Right lobe of liver (tissue), 6 donors: ENCODE measurements around the gene SNRNP40. TPM values are rescaled to one million over a fixed set of nuclear protein-coding genes. Genes with fewer than 3 reads are reported as not detected.

Experiments used
- ATAC-seq, 4 donors: fragments of 200-7000 bp; cut with Tn5 transposase; one replicate each; pipeline ENCODE4 v1.9.1; 2020; ENCODE audit warnings: mild to moderate bottlenecking in 4 of 4, moderate library complexity in 4 of 4
- DNase-seq, 3 donors: peaks; one replicate each; pipeline ENCODE4 v3.0.0-alpha.2; 2020
- H3K27ac ChIP-seq, 3 donors: fragments of 200-600 bp; one replicate each; pipeline ENCODE4 v1.8.0; 2022
- H3K27me3 ChIP-seq, 2 donors: fragments of 200-600 bp; one replicate each; pipeline ENCODE4 v1.8.0; 2022
- H3K36me3 ChIP-seq, 4 donors: fragments of 200-600 bp; sonication (generic) in 1 of 4; one replicate each; pipeline versions ENCODE4 v1.5.1 to v1.8.0; 2017 to 2022; ENCODE audit warnings: control low read depth in 1 of 4
- H3K4me1 ChIP-seq, 4 donors: fragments of 200-600 bp; sonication (generic) in 1 of 4; one replicate each; pipeline versions ENCODE4 v1.5.1 to v1.8.0; 2017 to 2022; ENCODE audit warnings: control low read depth in 1 of 4
- H3K4me3 ChIP-seq, 3 donors: fragments of 200-600 bp; one replicate each; pipeline ENCODE4 v1.8.0; 2022
- H3K9me3 ChIP-seq, 4 donors: fragments of 200-600 bp; sonication (generic) in 1 of 4; one replicate each; pipeline versions ENCODE4 v1.5.1 to v1.8.0; 2017 to 2022; ENCODE audit warnings: control low read depth in 1 of 4
- CTCF ChIP-seq, 4 donors: fragments of 200-600 bp in 3 of 4; fragments of 450-650 bp in 1 of 4; IDR thresholded peaks; one replicate each; pipeline versions ENCODE4 v1.5.1 to v1.8.0; 2016 to 2022; ENCODE audit warnings: antibody characterized with exemption in 4 of 4, mild to moderate bottlenecking in 2 of 4
- POLR2A ChIP-seq: fragments of 450-650 bp; IDR thresholded peaks from one replicate; pipeline ENCODE4 v1.6.1; 2017; ENCODE audit warnings: antibody characterized with exemption, mild to moderate bottlenecking
- whole genome bisulfite sequencing: methylation state at CpG from one replicate; pipeline ENCODE4 v1.1.6; 2018; ENCODE audit warnings: low coverage, low lambda C conversion rate; ENCODE audit not compliant: insufficient coverage; ENCODE audit errors: missing lambda C conversion rate; 5-methylcytosine and 5-hydroxymethylcytosine counted together
- intact Hi-C, 2 donors: fragments of 100-400 bp; cut with DNase I; formaldehyde crosslinking; loops; one replicate each; pipeline versions ENCODE4 v1.11.2 to v1.14.1; 2022
- total RNA-seq, 6 experiments: library from RNA; depleted of rRNA in 2 of 6; stranded (reverse); fragments of >200 nt in 2 of 6; fragmentation: NEBNext Ultra II Directional in 3 of 6; extraction: Animal tissue kit (Norgen Biotek cat#: 25700) in 3 of 6; gene quantifications; one replicate each; pipeline versions ENCODE4 v1.1.0 to v1.2.4, GENCODE V29; 2016 to 2023
- donor health status: DM: no; HTN: yes; CAD: no.
- donor health status: DM: no; HTN: no; CAD: no.
- donor health status: DM: no; HTN: no; CAD: no.
- donor health status: DM: no; HTN: yes; CAD: no.
- donor health status: DM: no; HTN: yes; CAD: no.

SNRNP40 gene
- total RNA-seq, 6 experiments from 2014 or later, result 12.2 to 18.9 (median 14.9) TPM

DNA sequence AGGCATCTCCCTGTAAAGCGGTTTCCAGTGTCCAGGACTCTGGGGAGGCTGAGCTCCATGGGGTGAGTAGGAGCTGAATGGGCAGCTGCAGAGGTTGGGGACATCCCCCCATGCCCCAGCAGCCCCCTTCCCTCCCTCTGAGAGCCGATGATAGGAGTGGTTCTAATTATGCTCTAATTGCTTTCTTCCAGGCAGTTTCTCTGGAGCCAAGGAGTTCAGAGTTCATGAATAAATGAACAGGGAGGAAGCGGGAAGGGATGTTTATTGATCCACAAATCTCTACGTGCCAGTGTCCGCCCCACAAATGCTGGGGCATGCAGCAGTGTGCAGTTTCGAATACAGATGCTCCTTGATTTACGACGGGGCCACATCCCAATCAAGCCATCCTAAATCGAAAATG, 72.5 kb downstream of the SNRNP40 start:
- ATAC-seq (no peak), DNase-seq (no peak)
- intact Hi-C loops, result no loop called here
- no peaks in the 10 kb centered on the region for H3K9me3 ChIP-seq
- no peak overlapping the region for H3K27ac ChIP-seq
- H3K4me1 ChIP-seq, result no peaks in the 10 kb centered on the region
- no peaks in the 10 kb centered on the region for H3K36me3 ChIP-seq
- H3K4me3 ChIP-seq, result no peak overlapping the region
- no peaks in the 10 kb centered on the region for H3K27me3 ChIP-seq
- 41% methylated on average over 7 of the region's 9 CpGs for WGBS
- TF ChIP-seq CTCF (IDR thresholded peaks at IDR 0.05), result no peak
- TF ChIP-seq POLR2A, result no peak

DNA sequence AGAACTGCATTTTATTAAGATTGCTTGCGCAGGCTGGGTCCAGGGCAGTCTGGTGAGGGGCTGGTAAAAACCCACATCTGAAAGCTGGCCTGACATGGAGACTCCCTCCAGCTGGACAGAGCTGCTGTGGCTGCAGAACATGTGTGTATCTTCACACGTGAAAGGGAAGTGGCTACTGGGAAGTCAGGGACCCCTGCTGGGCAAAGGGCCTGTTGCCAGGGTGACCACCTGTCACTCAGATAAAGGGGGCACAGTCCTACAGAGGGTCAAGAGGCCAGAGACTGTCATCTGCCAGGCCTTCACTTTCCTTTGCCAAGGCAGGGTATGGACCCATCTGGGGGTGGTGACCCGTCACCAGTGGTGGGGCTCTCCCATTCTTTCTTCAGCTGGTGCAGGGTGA, 74.4 kb downstream of the SNRNP40 start:
- DNase-seq (no peak), ATAC-seq (no peak)
- WGBS, result no CpG with 5 or more reads among the region's 3 CpGs
- no peak overlapping the region for H3K4me3 ChIP-seq
- H3K4me1 ChIP-seq, result no peaks in the 10 kb centered on the region
- intact Hi-C loops, result no loop called here
- no peaks in the 10 kb centered on the region for H3K9me3 ChIP-seq
- H3K27me3 ChIP-seq, result no peaks in the 10 kb centered on the region
- no peaks in the 10 kb centered on the region for H3K36me3 ChIP-seq
- no peak overlapping the region for H3K27ac ChIP-seq
- TF ChIP-seq CTCF (IDR thresholded peaks at IDR 0.05) (no peak), POLR2A (no peak)

DNA sequence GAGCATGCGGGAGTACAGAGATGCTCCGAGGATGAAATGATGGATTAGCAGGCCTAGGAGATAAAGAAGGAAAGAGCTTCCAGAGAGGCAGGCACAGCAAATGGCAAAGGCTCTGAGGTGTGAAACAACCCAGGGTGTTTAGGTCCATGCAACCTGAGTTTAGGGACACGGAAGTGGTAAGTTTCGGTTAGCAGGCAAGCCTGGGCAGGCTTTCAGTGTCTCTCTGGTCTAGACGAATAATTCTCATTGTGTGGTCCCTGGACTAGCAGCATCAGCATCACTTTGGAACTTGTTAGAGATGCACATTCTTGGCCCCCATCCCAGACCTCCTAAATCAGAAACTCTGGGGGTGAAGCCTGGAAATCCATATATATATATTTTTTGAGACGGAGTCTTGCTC, 75.5 kb downstream of the SNRNP40 start:
- no peak for TF ChIP-seq CTCF (IDR thresholded peaks at IDR 0.05)
- no peak for TF ChIP-seq POLR2A
- DNase-seq (no peak), ATAC-seq (no peak)
- no peaks in the 10 kb centered on the region for H3K27me3 ChIP-seq
- H3K36me3 ChIP-seq, result no peaks in the 10 kb centered on the region
- intact Hi-C loops, result no loop called here
- H3K4me3 ChIP-seq, result no peak overlapping the region
- H3K4me1 ChIP-seq, result no peaks in the 10 kb centered on the region
- no peaks in the 10 kb centered on the region for H3K9me3 ChIP-seq
- 58% methylated on average over 3 of the region's 6 CpGs for WGBS
- H3K27ac ChIP-seq, result no peak overlapping the region

GRCh38 chr1:31219489-31219888, 77.1 kb downstream of the SNRNP40 start:
- TF ChIP-seq POLR2A (no peak), CTCF (IDR thresholded peaks at IDR 0.05) (no peak)
- no peaks in the 10 kb centered on the region for H3K4me1 ChIP-seq
- H3K27me3 ChIP-seq, result no peaks in the 10 kb centered on the region
- no peak overlapping the region for H3K27ac ChIP-seq
- no peak overlapping the region for H3K4me3 ChIP-seq
- no peak for DNase-seq
- intact Hi-C loops, result no loop called here
- no peaks in the 10 kb centered on the region for H3K36me3 ChIP-seq
- no peaks in the 10 kb centered on the region for H3K9me3 ChIP-seq
- whole genome bisulfite sequencing, result 75% methylated on average over 4 of the region's 6 CpGs
- ATAC-seq, result no peak

GRCh38 chr1:31218705-31219104, 77.9 kb downstream of the SNRNP40 start:
- no peaks in the 10 kb centered on the region for H3K27me3 ChIP-seq
- ATAC-seq, result no peak
- no peak for DNase-seq
- H3K4me3 ChIP-seq, result no peak overlapping the region
- H3K4me1 ChIP-seq, result no peaks in the 10 kb centered on the region
- intact Hi-C loops, result no loop called here
- no peaks in the 10 kb centered on the region for H3K9me3 ChIP-seq
- WGBS, result 100% methylated on average over 1 of the region's 8 CpGs
- H3K36me3 ChIP-seq, result no peaks in the 10 kb centered on the region
- TF ChIP-seq CTCF (IDR thresholded peaks at IDR 0.05), result no peak
- no peak for TF ChIP-seq POLR2A
- no peak overlapping the region for H3K27ac ChIP-seq
